A549 (cell line): ENCODE results near the gene CD99L2. TPM values are rescaled to one million over a fixed set of nuclear protein-coding genes. Genes with fewer than 3 reads are reported as not detected.

Experiments used
- ATAC-seq, 2 experiments: fragments of 200-7000 bp in 1 of 2; fragments of >200 bp in 1 of 2; cut with Nextera tagmentation in 1 of 2; cut with Tn5 transposase in 1 of 2; 3 replicates each; pipeline versions ENCODE4 v1.8.0 to v1.9.1; 2018 to 2020; ENCODE audit warnings: mild to moderate bottlenecking in 1 of 2, moderate library complexity in 1 of 2
- CTCF ChIA-PET: fragments of 300-600 bp; sonication (Branson Sonifier 250); formaldehyde crosslinking; extraction: SDS; loops from one replicate; lab custom pipeline; 2021; ENCODE audit warnings: antibody characterized with exemption, inconsistent platforms; lab: Yijun Ruan, JAX
- POLR2A ChIA-PET: fragments of 350-600 bp; formaldehyde crosslinking; extraction: SDS; loops from one replicate; lab custom pipeline; 2021; ENCODE audit warnings: antibody characterized with exemption, inconsistent platforms; lab: Yijun Ruan, JAX
- DNase-seq, 2 experiments: peaks; one replicate each; pipeline versions ENCODE4 v3.0.0 to v3.0.0-alpha.2; 2011 to 2016; ENCODE audit warnings: low read depth in 1 of 2, low spot score in 1 of 2
- FAIRE-seq: peaks from 2 replicates; lab custom pipeline; 2011; peaks lifted over from hg19 to GRCh38; lab: Jason Lieb, UNC
- H3K27ac ChIP-seq, 2 experiments: fragments of >200 bp; sonication (Bioruptor Twin); formaldehyde crosslinking; 3 replicates each; pipeline ENCODE4 v1.5.1; 2016 to 2017
- H3K4me1 ChIP-seq: fragments of >200 bp; sonication (Bioruptor Twin); formaldehyde crosslinking; 3 replicates; pipeline ENCODE4 v1.6.1; 2016
- H3K4me2 ChIP-seq: fragments of >200 bp; sonication (Bioruptor Twin); formaldehyde crosslinking; 3 replicates; pipeline ENCODE4 v1.6.1; 2016
- H3K4me3 ChIP-seq: fragments of >200 bp; sonication (Bioruptor Twin); formaldehyde crosslinking; 3 replicates; pipeline ENCODE4 v1.5.1; 2016
- H3K9me3 ChIP-seq: fragments of >200 bp; sonication (Bioruptor Twin); formaldehyde crosslinking; 3 replicates; pipeline ENCODE4 v1.6.1; 2016
- CBX8 ChIP-seq: fragments of 200-600 bp; sonication (generic); IDR thresholded peaks from 2 replicates; pipeline ENCODE4 v1.6.1; 2016
- CEBPB ChIP-seq, 2 experiments: fragments of >200 bp in 1 of 2; sonication (Bioruptor Twin) in 1 of 2; formaldehyde crosslinking in 1 of 2; IDR thresholded peaks; 2 replicates each; pipeline ENCODE4 v1.6.1; 2012 to 2016
- CHD2 ChIP-seq: fragments of 150-350 bp; IDR thresholded peaks from 2 replicates; pipeline ENCODE4 v1.6.1; 2014; ENCODE audit warnings: low read length; ENCODE audit not compliant: partially characterized antibody
- ESRRA ChIP-seq: fragments of 150-350 bp; IDR thresholded peaks from 2 replicates; pipeline ENCODE4 v1.6.1; 2014; ENCODE audit warnings: mild to moderate bottlenecking, low read length, borderline replicate concordance
- FOSB ChIP-seq: fragments of 250-450 bp; sonication (Bioruptor Pico); IDR thresholded peaks from 2 replicates; pipeline ENCODE4 v1.5.0; 2020; ENCODE audit warnings: mild to moderate bottlenecking, moderate library complexity
- FOXS1 ChIP-seq: fragments of 250-450 bp; sonication (Bioruptor Pico); IDR thresholded peaks from 2 replicates; pipeline ENCODE4 v1.5.0; 2020; ENCODE audit warnings: mild to moderate bottlenecking, moderate library complexity
- GATA3 ChIP-seq: IDR thresholded peaks from 2 replicates; pipeline ENCODE4 v1.6.1; 2012; ENCODE audit warnings: borderline replicate concordance
- HDAC2 ChIP-seq: fragments of 200-600 bp; sonication (generic); IDR thresholded peaks from 2 replicates; pipeline ENCODE4 v1.6.1; 2016
- HOXB13 ChIP-seq: fragments of 250-450 bp; sonication (Bioruptor Pico); IDR thresholded peaks from 2 replicates; pipeline ENCODE4 v1.5.0; 2020; ENCODE audit warnings: low read depth, mild to moderate bottlenecking, moderate library complexity
- HOXB5 ChIP-seq: fragments of 250-450 bp; sonication (Bioruptor Pico); IDR thresholded peaks from 2 replicates; pipeline ENCODE4 v1.5.0; 2020; ENCODE audit warnings: mild to moderate bottlenecking, moderate library complexity
- JUN ChIP-seq, 2 experiments: fragments of >200 bp; sonication (Bioruptor Twin); formaldehyde crosslinking; IDR thresholded peaks; 2 replicates in 1 of 2; 3 replicates in 1 of 2; pipeline ENCODE4 v1.6.1; 2016 to 2017
- JUNB ChIP-seq: fragments of >200 bp; sonication (Bioruptor Twin); formaldehyde crosslinking; IDR thresholded peaks from 2 replicates; pipeline ENCODE4 v1.6.1; 2016
- MAZ ChIP-seq: fragments of 150-350 bp; IDR thresholded peaks from 2 replicates; pipeline ENCODE4 v1.6.1; 2014; ENCODE audit warnings: antibody characterized with exemption, low read depth, low read length, borderline replicate concordance
- POLR2A ChIP-seq: IDR thresholded peaks from 2 replicates; pipeline ENCODE4 v1.6.1; 2012; ENCODE audit warnings: mild to moderate bottlenecking, low read length
- RAD21 ChIP-seq, 2 experiments: fragments of >200 bp in 1 of 2; sonication (Bioruptor Twin) in 1 of 2; formaldehyde crosslinking in 1 of 2; IDR thresholded peaks in 1 of 2; conservative IDR thresholded peaks in 1 of 2; 2 replicates in 1 of 2; 3 replicates in 1 of 2; pipeline ENCODE4 v1.6.1; 2012 to 2018; ENCODE audit warnings: inconsistent platforms in 1 of 2
- SREBF2 ChIP-seq: fragments of 450-650 bp; IDR thresholded peaks from 2 replicates; pipeline ENCODE4 v1.6.1; 2014; ENCODE audit warnings: mild to moderate bottlenecking, moderate library complexity
- TP53 ChIP-seq: fragments of 250-450 bp; sonication (Bioruptor Pico); IDR thresholded peaks from 2 replicates; pipeline ENCODE4 v1.5.0; 2021; ENCODE audit warnings: mild to moderate bottlenecking, moderate library complexity
- ZFP36 ChIP-seq: fragments of 450-650 bp; IDR thresholded peaks from 2 replicates; pipeline ENCODE4 v1.6.1; 2014; ENCODE audit warnings: borderline replicate concordance; ENCODE audit not compliant: partially characterized antibody
- WGBS: methylation state at CpG from one replicate; pipeline ENCODE4 v1.1.6; 2017; ENCODE audit errors: missing lambda C conversion rate; 5-methylcytosine and 5-hydroxymethylcytosine counted together
- polyA plus RNA-seq, 4 experiments: library from polyadenylated mRNA; depleted of rRNA in 3 of 4; stranded (reverse); fragments of >200 nt; fragmentation: RNase III in 1 of 4; extraction: RNeasy Plus Mini Kit Qiagen cat#74134 plus additional on column Dnase treatment in 1 of 4; gene quantifications; 2 replicates in 3 of 4; 3 replicates in 1 of 4; pipeline ENCODE4 v1.2.3, GENCODE V29; 2011 to 2017
- TF ChIP-seq, protein P1 (sequence below): fragments of 200-600 bp; sonication (generic); IDR thresholded peaks from 2 replicates; pipeline ENCODE4 v1.6.1; 2016; ENCODE audit warnings: antibody characterized with exemption, mild to moderate bottlenecking, moderate library complexity
- TF ChIP-seq, protein P2 (sequence below): fragments of 250-450 bp; sonication (Bioruptor Pico); IDR thresholded peaks from 2 replicates; pipeline ENCODE4 v1.5.0; 2021; ENCODE audit warnings: mild to moderate bottlenecking, moderate library complexity, borderline replicate concordance
- TF ChIP-seq, protein P3 (sequence below): IDR thresholded peaks from 2 replicates; pipeline ENCODE4 v1.6.1; 2012
- TF ChIP-seq, protein P4 (sequence below): fragments of >200 bp; sonication (Bioruptor Twin); formaldehyde crosslinking; IDR thresholded peaks from 3 replicates; pipeline ENCODE4 v1.5.1; 2016
- TF ChIP-seq, protein P5 (sequence below): fragments of >200 bp; sonication (Bioruptor Twin); formaldehyde crosslinking; IDR thresholded peaks from 3 replicates; pipeline ENCODE4 v1.6.1; 2016
- TF ChIP-seq, protein P6 (sequence below): IDR thresholded peaks from 2 replicates; pipeline ENCODE4 v1.6.1; 2012; ENCODE audit warnings: low read depth, borderline replicate concordance

The CD99L2 gene
- polyA plus RNA-seq, 2 of the 4 experiments (the other 2 are of a cell fraction) = 50.5 to 66.5 TPM

DNA sequence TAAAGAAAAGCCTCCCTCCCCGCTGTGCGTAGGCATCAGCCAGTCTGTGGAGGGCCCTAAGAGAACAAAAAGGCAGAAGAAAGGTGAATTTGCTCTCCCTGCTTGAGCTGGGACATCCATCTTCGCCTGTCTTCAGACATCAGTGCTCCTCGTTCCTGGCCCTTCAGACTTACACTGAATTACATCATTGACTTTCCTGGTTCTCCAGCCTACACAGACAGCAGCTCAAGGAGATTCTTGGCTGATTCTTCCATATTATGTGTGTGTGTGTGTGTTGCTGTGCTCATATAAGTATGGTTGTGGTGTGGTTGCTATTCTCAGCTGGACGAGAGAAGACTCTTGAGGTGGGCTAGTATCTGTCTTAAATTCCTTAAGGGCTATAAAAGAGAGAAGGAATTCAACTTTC, 35.5 kb upstream of the CD99L2 start:
- Histone ChIP-seq H3K27ac (peak overlapping the region; percentile 68 to 80), H3K4me1 (peaks cover 22% of the 10 kb centered on the region), H3K9me3 (no peaks in the 10 kb centered on the region), H3K4me3 (no peak overlapping the region), H3K4me2 (peak overlapping the region; percentile 44; the same call in 2 of the 3 replicates)
- CTCF ChIA-PET = interaction anchor here (1.0 to 1.2 kb wide), 2 partner anchors 13 to 162 kb away, joined by 3 read pairs; no protein-coding TSS in a partner anchor
- FAIRE-seq = peak; percentile 95
- no peak for DNase-seq
- POLR2A ChIA-PET = no interaction called here
- TF ChIP-seq CHD2 (no peak), CEBPB (IDR thresholded peaks at IDR 0.05) (no peak), GATA3 (no peak), FOXS1 (CRISPR knock-in tag) (no peak), HOXB13 (no peak), TP53 (CRISPR knock-in tag) (no peak), MAZ (no peak), RAD21 (conservative IDR thresholded peaks at IDR 0.05 in 1 of 2, IDR thresholded peaks at IDR 0.05 in 1 of 2) (no peak), ESRRA (no peak), POLR2A (no peak), HOXB5 (CRISPR knock-in tag) (no peak), FOSB (CRISPR knock-in tag) (no peak), JUN (IDR thresholded peaks at IDR 0.05) (no peak)
- TF ChIP-seq, protein P1, sequence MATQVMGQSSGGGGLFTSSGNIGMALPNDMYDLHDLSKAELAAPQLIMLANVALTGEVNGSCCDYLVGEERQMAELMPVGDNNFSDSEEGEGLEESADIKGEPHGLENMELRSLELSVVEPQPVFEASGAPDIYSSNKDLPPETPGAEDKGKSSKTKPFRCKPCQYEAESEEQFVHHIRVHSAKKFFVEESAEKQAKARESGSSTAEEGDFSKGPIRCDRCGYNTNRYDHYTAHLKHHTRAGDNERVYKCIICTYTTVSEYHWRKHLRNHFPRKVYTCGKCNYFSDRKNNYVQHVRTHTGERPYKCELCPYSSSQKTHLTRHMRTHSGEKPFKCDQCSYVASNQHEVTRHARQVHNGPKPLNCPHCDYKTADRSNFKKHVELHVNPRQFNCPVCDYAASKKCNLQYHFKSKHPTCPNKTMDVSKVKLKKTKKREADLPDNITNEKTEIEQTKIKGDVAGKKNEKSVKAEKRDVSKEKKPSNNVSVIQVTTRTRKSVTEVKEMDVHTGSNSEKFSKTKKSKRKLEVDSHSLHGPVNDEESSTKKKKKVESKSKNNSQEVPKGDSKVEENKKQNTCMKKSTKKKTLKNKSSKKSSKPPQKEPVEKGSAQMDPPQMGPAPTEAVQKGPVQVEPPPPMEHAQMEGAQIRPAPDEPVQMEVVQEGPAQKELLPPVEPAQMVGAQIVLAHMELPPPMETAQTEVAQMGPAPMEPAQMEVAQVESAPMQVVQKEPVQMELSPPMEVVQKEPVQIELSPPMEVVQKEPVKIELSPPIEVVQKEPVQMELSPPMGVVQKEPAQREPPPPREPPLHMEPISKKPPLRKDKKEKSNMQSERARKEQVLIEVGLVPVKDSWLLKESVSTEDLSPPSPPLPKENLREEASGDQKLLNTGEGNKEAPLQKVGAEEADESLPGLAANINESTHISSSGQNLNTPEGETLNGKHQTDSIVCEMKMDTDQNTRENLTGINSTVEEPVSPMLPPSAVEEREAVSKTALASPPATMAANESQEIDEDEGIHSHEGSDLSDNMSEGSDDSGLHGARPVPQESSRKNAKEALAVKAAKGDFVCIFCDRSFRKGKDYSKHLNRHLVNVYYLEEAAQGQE = no peak
- TF ChIP-seq, protein P2, sequence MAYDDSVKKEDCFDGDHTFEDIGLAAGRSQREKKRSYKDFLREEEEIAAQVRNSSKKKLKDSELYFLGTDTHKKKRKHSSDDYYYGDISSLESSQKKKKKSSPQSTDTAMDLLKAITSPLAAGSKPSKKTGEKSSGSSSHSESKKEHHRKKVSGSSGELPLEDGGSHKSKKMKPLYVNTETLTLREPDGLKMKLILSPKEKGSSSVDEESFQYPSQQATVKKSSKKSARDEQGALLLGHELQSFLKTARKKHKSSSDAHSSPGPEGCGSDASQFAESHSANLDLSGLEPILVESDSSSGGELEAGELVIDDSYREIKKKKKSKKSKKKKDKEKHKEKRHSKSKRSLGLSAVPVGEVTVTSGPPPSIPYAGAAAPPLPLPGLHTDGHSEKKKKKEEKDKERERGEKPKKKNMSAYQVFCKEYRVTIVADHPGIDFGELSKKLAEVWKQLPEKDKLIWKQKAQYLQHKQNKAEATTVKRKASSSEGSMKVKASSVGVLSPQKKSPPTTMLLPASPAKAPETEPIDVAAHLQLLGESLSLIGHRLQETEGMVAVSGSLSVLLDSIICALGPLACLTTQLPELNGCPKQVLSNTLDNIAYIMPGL (CRISPR knock-in tag) = no peak
- TF ChIP-seq, protein P3, sequence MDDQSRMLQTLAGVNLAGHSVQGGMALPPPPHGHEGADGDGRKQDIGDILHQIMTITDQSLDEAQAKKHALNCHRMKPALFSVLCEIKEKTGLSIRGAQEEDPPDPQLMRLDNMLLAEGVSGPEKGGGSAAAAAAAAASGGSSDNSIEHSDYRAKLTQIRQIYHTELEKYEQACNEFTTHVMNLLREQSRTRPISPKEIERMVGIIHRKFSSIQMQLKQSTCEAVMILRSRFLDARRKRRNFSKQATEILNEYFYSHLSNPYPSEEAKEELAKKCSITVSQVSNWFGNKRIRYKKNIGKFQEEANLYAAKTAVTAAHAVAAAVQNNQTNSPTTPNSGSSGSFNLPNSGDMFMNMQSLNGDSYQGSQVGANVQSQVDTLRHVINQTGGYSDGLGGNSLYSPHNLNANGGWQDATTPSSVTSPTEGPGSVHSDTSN = no peak
- TF ChIP-seq, protein P4, sequence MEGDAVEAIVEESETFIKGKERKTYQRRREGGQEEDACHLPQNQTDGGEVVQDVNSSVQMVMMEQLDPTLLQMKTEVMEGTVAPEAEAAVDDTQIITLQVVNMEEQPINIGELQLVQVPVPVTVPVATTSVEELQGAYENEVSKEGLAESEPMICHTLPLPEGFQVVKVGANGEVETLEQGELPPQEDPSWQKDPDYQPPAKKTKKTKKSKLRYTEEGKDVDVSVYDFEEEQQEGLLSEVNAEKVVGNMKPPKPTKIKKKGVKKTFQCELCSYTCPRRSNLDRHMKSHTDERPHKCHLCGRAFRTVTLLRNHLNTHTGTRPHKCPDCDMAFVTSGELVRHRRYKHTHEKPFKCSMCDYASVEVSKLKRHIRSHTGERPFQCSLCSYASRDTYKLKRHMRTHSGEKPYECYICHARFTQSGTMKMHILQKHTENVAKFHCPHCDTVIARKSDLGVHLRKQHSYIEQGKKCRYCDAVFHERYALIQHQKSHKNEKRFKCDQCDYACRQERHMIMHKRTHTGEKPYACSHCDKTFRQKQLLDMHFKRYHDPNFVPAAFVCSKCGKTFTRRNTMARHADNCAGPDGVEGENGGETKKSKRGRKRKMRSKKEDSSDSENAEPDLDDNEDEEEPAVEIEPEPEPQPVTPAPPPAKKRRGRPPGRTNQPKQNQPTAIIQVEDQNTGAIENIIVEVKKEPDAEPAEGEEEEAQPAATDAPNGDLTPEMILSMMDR = no peak
- 77% methylated on average over 5 of the region's 5 CpGs for WGBS
- peak; percentile 10 to 18; a peak in 1 of 6 replicates for ATAC-seq

DNA sequence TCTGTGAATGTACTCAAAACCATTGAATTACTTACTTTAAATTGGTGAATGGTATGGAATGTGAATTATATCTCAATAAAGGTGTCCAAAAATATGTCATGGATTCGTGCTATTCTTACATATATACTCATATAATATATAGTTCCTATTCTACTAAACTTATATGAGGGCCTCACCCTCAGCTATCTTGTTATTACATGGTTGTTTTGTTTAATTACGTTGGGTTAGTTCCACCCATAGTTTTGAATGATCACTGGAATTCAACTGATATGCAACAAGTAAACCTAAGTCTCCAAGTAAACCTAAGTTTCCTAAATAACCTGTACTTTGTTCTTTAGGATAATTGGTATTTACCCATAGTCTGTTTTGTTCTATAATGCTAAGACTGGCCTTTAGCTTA, 30.6 kb upstream of the CD99L2 start:
- FAIRE-seq (peak; percentile 77), DNase-seq (no peak)
- H3K9me3 ChIP-seq = no peaks in the 10 kb centered on the region
- H3K4me3 ChIP-seq = no peak overlapping the region
- no peak overlapping the region for H3K27ac ChIP-seq
- WGBS = 56% methylated on average over 2 of the region's 2 CpGs
- no peak overlapping the region for H3K4me2 ChIP-seq
- TF ChIP-seq, protein P4 = no peak
- TF ChIP-seq JUNB (no peak), HOXB13 (no peak), FOXS1 (CRISPR knock-in tag) (no peak), CBX8 (no peak), FOSB (CRISPR knock-in tag) (no peak), ZFP36 (no peak), SREBF2 (no peak), HDAC2 (no peak)
- TF ChIP-seq, protein P5, sequence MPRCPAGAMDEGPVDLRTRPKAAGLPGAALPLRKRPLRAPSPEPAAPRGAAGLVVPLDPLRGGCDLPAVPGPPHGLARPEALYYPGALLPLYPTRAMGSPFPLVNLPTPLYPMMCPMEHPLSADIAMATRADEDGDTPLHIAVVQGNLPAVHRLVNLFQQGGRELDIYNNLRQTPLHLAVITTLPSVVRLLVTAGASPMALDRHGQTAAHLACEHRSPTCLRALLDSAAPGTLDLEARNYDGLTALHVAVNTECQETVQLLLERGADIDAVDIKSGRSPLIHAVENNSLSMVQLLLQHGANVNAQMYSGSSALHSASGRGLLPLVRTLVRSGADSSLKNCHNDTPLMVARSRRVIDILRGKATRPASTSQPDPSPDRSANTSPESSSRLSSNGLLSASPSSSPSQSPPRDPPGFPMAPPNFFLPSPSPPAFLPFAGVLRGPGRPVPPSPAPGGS = no peak
- TF ChIP-seq, protein P6, sequence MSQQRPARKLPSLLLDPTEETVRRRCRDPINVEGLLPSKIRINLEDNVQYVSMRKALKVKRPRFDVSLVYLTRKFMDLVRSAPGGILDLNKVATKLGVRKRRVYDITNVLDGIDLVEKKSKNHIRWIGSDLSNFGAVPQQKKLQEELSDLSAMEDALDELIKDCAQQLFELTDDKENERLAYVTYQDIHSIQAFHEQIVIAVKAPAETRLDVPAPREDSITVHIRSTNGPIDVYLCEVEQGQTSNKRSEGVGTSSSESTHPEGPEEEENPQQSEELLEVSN = no peak
- TF ChIP-seq, all 56 proteins: peak for 0
- ChIA-PET CTCF (interaction anchor here (0.8 kb wide), 1 partner anchor 67 kb away, joined by 3 read pairs; no protein-coding TSS in a partner anchor), POLR2A (no interaction called here)
- H3K4me1 ChIP-seq = peaks cover 5% of the 10 kb centered on the region; the same call in 2 of the 3 replicates
- no peak for ATAC-seq
